Lower leg skin (tissue), 4 donors: ENCODE measurements around the gene MYBPC1. TPM values are rescaled to one million over a fixed set of nuclear protein-coding genes. Genes with fewer than 3 reads are reported as not detected.

Experiments used
- DNase-seq, 2 donors: peaks; one replicate each; pipeline ENCODE4 v3.0.0-alpha.2; 2019; ENCODE audit warnings: low spot score in 2 of 2
- H3K4me3 ChIP-seq: fragments of 200-600 bp; sonication (generic); 2 replicates; pipeline ENCODE4 v1.5.1; 2017; ENCODE audit warnings: mild to moderate bottlenecking, low read depth; ENCODE audit not compliant: poor library complexity, severe bottlenecking
- POLR2A ChIP-seq, 2 donors: fragments of 450-650 bp; IDR thresholded peaks; one replicate each; pipeline ENCODE4 v1.6.1; 2016 to 2017; ENCODE audit warnings: antibody characterized with exemption in 2 of 2, mild to moderate bottlenecking in 1 of 2, moderate library complexity in 1 of 2
- WGBS, 2 donors: methylation state at CpG; one replicate each; pipeline ENCODE4 v1.1.5; 2018; 5-methylcytosine and 5-hydroxymethylcytosine counted together
- intact Hi-C: fragments of 100-400 bp; cut with DNase I; formaldehyde crosslinking; loops from one replicate; pipeline ENCODE4 v1.15.0; 2023; ENCODE audit warnings: low total_unique reads
- total RNA-seq, 4 donors: library from RNA; depleted of rRNA; stranded (reverse); fragments of >200 nt; gene quantifications; one replicate each; pipeline ENCODE4 v1.1.0, GENCODE V29; 2016
- TF ChIP-seq, protein P1 (sequence below), 3 donors: fragments of 450-650 bp; IDR thresholded peaks; one replicate each; pipeline ENCODE4 v1.5.1; 2016; ENCODE audit warnings: antibody characterized with exemption in 3 of 3, mild to moderate bottlenecking in 3 of 3, moderate library complexity in 2 of 3

Gene MYBPC1
- total RNA-seq, 4 donors from 2014 or later, result 2.0 to 6.8 (median 5.4) TPM

DNA sequence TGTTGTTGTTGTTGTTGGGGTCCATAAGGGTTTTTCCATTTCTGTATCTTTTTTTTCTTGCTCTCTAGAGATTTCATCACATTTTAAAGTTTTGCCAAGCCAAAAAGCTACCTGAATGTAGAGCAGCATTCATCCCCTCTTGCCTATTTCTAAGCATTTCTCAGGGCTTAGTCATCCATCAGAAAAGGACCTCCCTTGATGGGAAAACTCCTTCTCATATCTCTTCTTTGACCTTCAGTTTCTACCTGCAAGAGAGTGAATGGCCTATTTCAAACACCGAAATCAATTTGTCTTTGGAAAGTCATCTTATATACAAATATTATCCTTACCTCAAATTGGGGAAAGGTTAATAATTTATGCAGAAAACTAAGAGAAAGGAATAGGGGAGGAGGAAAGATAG lies 4.5 kb downstream of the MYBPC1 start:
- no peak overlapping the region for H3K4me3 ChIP-seq
- DNase-seq, result no peak
- TF ChIP-seq, protein P1, sequence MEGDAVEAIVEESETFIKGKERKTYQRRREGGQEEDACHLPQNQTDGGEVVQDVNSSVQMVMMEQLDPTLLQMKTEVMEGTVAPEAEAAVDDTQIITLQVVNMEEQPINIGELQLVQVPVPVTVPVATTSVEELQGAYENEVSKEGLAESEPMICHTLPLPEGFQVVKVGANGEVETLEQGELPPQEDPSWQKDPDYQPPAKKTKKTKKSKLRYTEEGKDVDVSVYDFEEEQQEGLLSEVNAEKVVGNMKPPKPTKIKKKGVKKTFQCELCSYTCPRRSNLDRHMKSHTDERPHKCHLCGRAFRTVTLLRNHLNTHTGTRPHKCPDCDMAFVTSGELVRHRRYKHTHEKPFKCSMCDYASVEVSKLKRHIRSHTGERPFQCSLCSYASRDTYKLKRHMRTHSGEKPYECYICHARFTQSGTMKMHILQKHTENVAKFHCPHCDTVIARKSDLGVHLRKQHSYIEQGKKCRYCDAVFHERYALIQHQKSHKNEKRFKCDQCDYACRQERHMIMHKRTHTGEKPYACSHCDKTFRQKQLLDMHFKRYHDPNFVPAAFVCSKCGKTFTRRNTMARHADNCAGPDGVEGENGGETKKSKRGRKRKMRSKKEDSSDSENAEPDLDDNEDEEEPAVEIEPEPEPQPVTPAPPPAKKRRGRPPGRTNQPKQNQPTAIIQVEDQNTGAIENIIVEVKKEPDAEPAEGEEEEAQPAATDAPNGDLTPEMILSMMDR (IDR thresholded peaks at IDR 0.05), result no peak
- TF ChIP-seq POLR2A (IDR thresholded peaks at IDR 0.05), result no peak
- 94 to 95% methylated on average over 1 of the region's 1 CpG for WGBS, 2 donors
- intact Hi-C loops, result no loop called here

GRCh38 chr12:101599771-101600484 lies 5.2 kb downstream of the MYBPC1 start:
- intact Hi-C loops, result no loop called here
- no peak for DNase-seq
- H3K4me3 ChIP-seq, result no peak overlapping the region
- TF ChIP-seq, protein P1 (IDR thresholded peaks at IDR 0.05), result no peak
- no peak for TF ChIP-seq POLR2A (IDR thresholded peaks at IDR 0.05)
- 65 to 67% methylated on average over 5 of the region's 5 CpGs for WGBS, 2 donors

- DNase-seq, result no peak
- 37 to 44% methylated on average over 1 of the region's 1 CpG for WGBS, 2 donors
These were observed 9.4 kb downstream of the MYBPC1 start for GRCh38 chr12:101604132-101604531.

DNA sequence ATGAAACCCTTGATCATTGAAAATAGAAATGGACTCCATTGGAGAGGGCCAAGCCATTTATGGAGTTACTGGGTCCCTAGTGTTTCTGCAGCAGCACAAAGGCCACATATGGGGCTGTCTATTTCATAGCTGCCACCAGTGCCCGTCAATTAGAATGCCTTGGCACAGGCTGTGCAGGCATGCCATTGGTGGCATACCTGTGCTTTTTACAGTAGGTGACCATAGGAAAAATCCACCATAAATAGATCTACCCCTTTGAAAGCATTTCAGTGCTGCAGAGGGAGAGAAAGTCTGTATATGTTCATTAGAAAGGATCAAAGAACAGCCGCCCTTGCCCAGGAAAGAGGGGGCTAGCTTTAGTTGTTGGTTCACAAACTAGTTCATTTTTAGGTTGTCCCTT lies 13.1 kb downstream of the MYBPC1 start:
- 77 to 85% methylated on average over 2 of the region's 2 CpGs for WGBS, 2 donors
- TF ChIP-seq, protein P1 (IDR thresholded peaks at IDR 0.05), result no peak
- TF ChIP-seq POLR2A (IDR thresholded peaks at IDR 0.05), result no peak
- intact Hi-C loops, result no loop called here
- DNase-seq, result no peak
- H3K4me3 ChIP-seq, result no peak overlapping the region

More at GRCh38 chr12:101604132-101604531, 9.4 kb downstream of the MYBPC1 start:
- no peak overlapping the region for H3K4me3 ChIP-seq
- TF ChIP-seq, protein P1 (IDR thresholded peaks at IDR 0.05), result no peak
- TF ChIP-seq POLR2A (IDR thresholded peaks at IDR 0.05), result no peak
- intact Hi-C loops, result no loop called here

GRCh38 chr12:101608301-101609133 lies 13.7 kb downstream of the MYBPC1 start:
- intact Hi-C loops, result no loop called here
- WGBS, 2 donors, result 40 to 43% methylated on average over 10 of the region's 10 CpGs
- peak in 1 of 2 donors; percentile 33 for DNase-seq
- no peak overlapping the region for H3K4me3 ChIP-seq
- TF ChIP-seq, protein P1 (IDR thresholded peaks at IDR 0.05), result no peak
- TF ChIP-seq POLR2A (IDR thresholded peaks at IDR 0.05), result no peak
